H1 (cell line): Measurements from ENCODE around the gene CHST4. TPM values are rescaled to one million over a fixed set of nuclear protein-coding genes. Genes with fewer than 3 reads are reported as not detected.

ENCODE experiments used
- CTCF ChIA-PET: fragments of 300-600 bp; sonication (Branson Sonifier 250); formaldehyde crosslinking; loops from one replicate; lab custom pipeline; 2021; ENCODE audit not compliant: partially characterized antibody; lab: Charles Lee
- POLR2A ChIA-PET: fragments of 300-600 bp; sonication (Branson Sonifier 250); formaldehyde crosslinking; loops from one replicate; lab custom pipeline; 2021; ENCODE audit warnings: inconsistent platforms; ENCODE audit not compliant: partially characterized antibody; lab: Charles Lee
- DNase-seq, 2 experiments: peaks; one replicate each; pipeline versions ENCODE4 v3.0.0 to v3.0.0-alpha.2; 2010 to 2022; ENCODE audit warnings: low spot score in 2 of 2, low read depth in 1 of 2, mixed read lengths in 1 of 2
- FAIRE-seq: peaks from 2 replicates; lab custom pipeline; 2011; peaks lifted over from hg19 to GRCh38; lab: Jason Lieb, UNC
- H2AFZ ChIP-seq: 2 replicates; pipeline ENCODE4 v1.8.1; 2012; ENCODE audit warnings: low read length, inconsistent platforms
- H2AK5ac ChIP-seq: 2 replicates; pipeline ENCODE4 v1.6.1; 2013; ENCODE audit warnings: low read depth, low read length
- H2BK120ac ChIP-seq: replicated peaks from 2 replicates; pipeline ENCODE3; 2013; ENCODE audit warnings: low read depth, low read length, inconsistent platforms
- H2BK12ac ChIP-seq: 2 replicates; pipeline ENCODE4 v1.6.1; 2013; ENCODE audit warnings: low read depth, low read length
- H2BK15ac ChIP-seq: 2 replicates; pipeline ENCODE4 v1.6.1; 2013; ENCODE audit warnings: low read length
- H2BK20ac ChIP-seq: 2 replicates; pipeline ENCODE4 v1.6.1; 2013; ENCODE audit warnings: low read length
- H2BK5ac ChIP-seq: 2 replicates; pipeline ENCODE4 v1.6.1; 2013; ENCODE audit warnings: low read depth, low read length
- H3K14ac ChIP-seq: 2 replicates; pipeline ENCODE4 v1.6.1; 2013; ENCODE audit warnings: inconsistent platforms; ENCODE audit not compliant: insufficient read length
- H3K18ac ChIP-seq: 2 replicates; pipeline ENCODE4 v1.6.1; 2013; ENCODE audit warnings: low read length; ENCODE audit errors: extremely low read depth
- H3K23ac ChIP-seq: 2 replicates; pipeline ENCODE4 v1.6.1; 2013; ENCODE audit warnings: inconsistent platforms; ENCODE audit not compliant: insufficient read length
- H3K23me2 ChIP-seq: 2 replicates; pipeline ENCODE4 v1.6.1; 2013; ENCODE audit warnings: low read depth, low read length
- H3K27ac ChIP-seq: 2 replicates; pipeline ENCODE4 v1.6.1; 2011; ENCODE audit warnings: low read depth, low read length, inconsistent platforms
- H3K27me3 ChIP-seq, 4 experiments: replicated peaks in 1 of 4; 1 replicate in 1 of 4; 2 replicates in 3 of 4; pipeline versions ENCODE4 v1.6.1 to v1.8.1; 2011 to 2013; ENCODE audit warnings: low read length in 3 of 4, mild to moderate bottlenecking in 3 of 4, inconsistent platforms in 2 of 4, mixed read lengths in 2 of 4, moderate library complexity in 1 of 4; ENCODE audit not compliant: control insufficient read depth in 3 of 4, insufficient read depth in 3 of 4; ENCODE audit errors: extremely low read depth in 1 of 4
- H3K36me3 ChIP-seq, 4 experiments: 2 replicates each; pipeline versions ENCODE4 v1.6.1 to v1.8.1; 2011 to 2013; ENCODE audit warnings: mild to moderate bottlenecking in 4 of 4, low read length in 3 of 4, moderate library complexity in 2 of 4, control low read depth in 1 of 4, inconsistent platforms in 1 of 4; ENCODE audit not compliant: insufficient read depth in 4 of 4, control insufficient read depth in 2 of 4
- H3K4ac ChIP-seq: replicated peaks from 2 replicates; pipeline ENCODE3; 2013; ENCODE audit warnings: low read length, low read depth, mixed read lengths, inconsistent platforms; ENCODE audit not compliant: insufficient read length
- H3K4me1 ChIP-seq, 4 experiments: replicated peaks in 1 of 4; 1 replicate in 1 of 4; 2 replicates in 3 of 4; pipeline versions ENCODE4 v1.6.1 to v1.8.1; 2011 to 2013; ENCODE audit warnings: low read length in 3 of 4, inconsistent platforms in 2 of 4, mixed read lengths in 1 of 4; ENCODE audit not compliant: insufficient read depth in 4 of 4, control insufficient read depth in 3 of 4
- H3K4me2 ChIP-seq, 2 experiments: 2 replicates each; pipeline versions ENCODE4 v1.6.1 to v1.8.1; 2011 to 2013; ENCODE audit warnings: low read depth in 2 of 2, low read length in 2 of 2, control low read depth in 1 of 2, inconsistent platforms in 1 of 2, mild to moderate bottlenecking in 1 of 2; ENCODE audit not compliant: insufficient read depth in 1 of 2
- H3K4me3 ChIP-seq, 4 experiments: fragments of 200-600, 300-600 bp in 1 of 4; sonication (generic), shearing (Covaris generic), sonication (Bioruptor Twin) in 1 of 4; 2 replicates each; pipeline versions ENCODE4 v1.5.1 to v1.8.1; 2011 to 2016; ENCODE audit warnings: low read length in 4 of 4, low read depth in 3 of 4, control low read depth in 2 of 4, inconsistent platforms in 2 of 4, mild to moderate bottlenecking in 2 of 4, mixed read lengths in 1 of 4, moderate library complexity in 1 of 4; ENCODE audit not compliant: insufficient read depth in 2 of 4; ENCODE audit errors: extremely low read depth in 1 of 4
- H3K56ac ChIP-seq: replicated peaks from 2 replicates; pipeline ENCODE3; 2013; ENCODE audit warnings: low read depth, mild to moderate bottlenecking, mixed read lengths, low read length, inconsistent platforms; ENCODE audit not compliant: insufficient read length
- H3K79me1 ChIP-seq: 2 replicates; pipeline ENCODE4 v1.6.1; 2013; ENCODE audit warnings: low read depth, low read length, control low read depth
- H3K79me2 ChIP-seq, 2 experiments: 2 replicates each; pipeline versions ENCODE4 v1.6.1 to v1.8.1; 2012 to 2013; ENCODE audit warnings: low read length in 2 of 2, mild to moderate bottlenecking in 2 of 2, inconsistent platforms in 1 of 2; ENCODE audit not compliant: insufficient read depth in 2 of 2, control insufficient read depth in 1 of 2
- H3K9ac ChIP-seq, 4 experiments: replicated peaks in 1 of 4; 1 replicate in 1 of 4; 2 replicates in 3 of 4; pipeline versions ENCODE4 v1.6.1 to v1.8.1; 2011 to 2013; ENCODE audit warnings: low read depth in 3 of 4, low read length in 3 of 4, control low read depth in 2 of 4, mild to moderate bottlenecking in 2 of 4, moderate library complexity in 2 of 4, inconsistent platforms in 1 of 4; ENCODE audit errors: extremely low read depth in 1 of 4
- H3K9me3 ChIP-seq, 2 experiments: 2 replicates each; pipeline versions ENCODE4 v1.6.1 to v1.8.1; 2012 to 2013; ENCODE audit warnings: mild to moderate bottlenecking in 2 of 2, moderate library complexity in 2 of 2, control low read depth in 1 of 2, inconsistent platforms in 1 of 2, low read depth in 1 of 2, low read length in 1 of 2, mixed read lengths in 1 of 2; ENCODE audit not compliant: insufficient read depth in 2 of 2
- H4K20me1 ChIP-seq, 2 experiments: replicated peaks in 1 of 2; 2 replicates each; pipeline versions ENCODE3 to v1.8.1; 2011 to 2013; ENCODE audit warnings: inconsistent platforms in 2 of 2, low read length in 2 of 2, mild to moderate bottlenecking in 1 of 2; ENCODE audit not compliant: insufficient read depth in 2 of 2, control insufficient read depth in 1 of 2
- H4K5ac ChIP-seq: 2 replicates; pipeline ENCODE4 v1.6.1; 2013; ENCODE audit warnings: low read length, low read depth, mixed read lengths, inconsistent platforms; ENCODE audit not compliant: insufficient read length
- H4K8ac ChIP-seq: 2 replicates; pipeline ENCODE4 v1.8.0; 2013; ENCODE audit warnings: mild to moderate bottlenecking, moderate library complexity, low read length, inconsistent platforms; ENCODE audit not compliant: insufficient read depth; ENCODE audit errors: extremely low read depth
- H4K91ac ChIP-seq: replicated peaks from 2 replicates; pipeline ENCODE3; 2013; ENCODE audit warnings: low read length, mixed read lengths, inconsistent platforms; ENCODE audit not compliant: insufficient read length
- NANOG ChIP-seq: IDR thresholded peaks from 2 replicates; pipeline ENCODE4 v1.6.1; 2011; ENCODE audit warnings: low read length, low read depth, mild to moderate bottlenecking, inconsistent platforms; ENCODE audit not compliant: insufficient read depth, poor library complexity, severe bottlenecking
- SIRT6 ChIP-seq: IDR thresholded peaks from one replicate; pipeline ENCODE4 v1.7.1; 2012; ENCODE audit warnings: low read length, inconsistent platforms
- WGBS, 2 experiments: shearing (Covaris generic) in 1 of 2; methylation state at CpG; one replicate each; pipeline versions ENCODE4 v1.1.6 to v1.1.7; 2013 to 2015; ENCODE audit warnings: low lambda C conversion rate in 2 of 2, mixed read lengths in 2 of 2, inconsistent platforms in 1 of 2, low coverage in 1 of 2, missing lambda C conversion rate in 1 of 2; ENCODE audit not compliant: insufficient replicate concordance in 2 of 2, insufficient coverage in 1 of 2, insufficient read length in 1 of 2; ENCODE audit errors: extremely low coverage in 1 of 2, missing lambda C conversion rate in 1 of 2; 5-methylcytosine and 5-hydroxymethylcytosine counted together
- polyA plus RNA-seq, 7 experiments: library from polyadenylated mRNA; depleted of rRNA in 3 of 7; stranded (reverse) in 5 of 7; unstranded in 2 of 7; fragments of >200 nt in 5 of 7; fragments of 200-250 nt in 2 of 7; gene quantifications; 1 replicate in 5 of 7; 2 replicates in 1 of 7; 4 replicates in 1 of 7; pipeline versions ENCODE4 v1.2.1 to v1.2.3, GENCODE V29; 2011 to 2013; ENCODE audit warnings: missing spikeins in 2 of 7, mixed read lengths in 2 of 7
- total RNA-seq: library from RNA; stranded (reverse); fragmentation: NEBNext Ultra II Directional; extraction: Animal tissue kit (Norgen Biotek cat#: 25700); gene quantifications from 2 replicates; pipeline ENCODE4 v1.2.1, GENCODE V29; 2021

The CHST4 gene
- total and polyA plus RNA-seq, 2 of the 8 experiments (the other 6 are each of a cell fraction or from before 2014, with no cell fraction given), result 12.1 to 14.6 TPM

GRCh38 chr16:71514476-71514875 lies 11.8 kb upstream of the CHST4 start:
- Histone ChIP-seq H3K4me2 (no peak overlapping the region), H3K4ac (no peak overlapping the region), H4K91ac (no peak overlapping the region), H2BK12ac (no peak overlapping the region), H4K8ac (no peak overlapping the region), H2BK15ac (no peak overlapping the region), H3K56ac (no peak overlapping the region), H3K18ac (no peak overlapping the region), H2BK20ac (no peak overlapping the region), H4K20me1 (no peaks in the 10 kb centered on the region), H3K14ac (no peak overlapping the region), H3K9me3 (0 out of 4 replicates have a peak, but pooled peaks cover 0 to 2% of the 10 kb centered on the region in 2 experiments), H4K5ac (no peak overlapping the region), H3K36me3 (no peaks in the 10 kb centered on the region), H3K9ac (no peak overlapping the region), H3K4me1 (peaks cover 0 to 4% (median 1%) of the 10 kb centered on the region in 4 experiments; a peak in 4 of 7 replicates), H2BK5ac (no peak overlapping the region), H3K79me2 (no peaks in the 10 kb centered on the region), H3K23ac (no peak overlapping the region), H2AK5ac (no peak overlapping the region), H3K27me3 (no peaks in the 10 kb centered on the region), H2BK120ac (no peak overlapping the region), H3K79me1 (no peaks in the 10 kb centered on the region), H3K23me2 (no peaks in the 10 kb centered on the region), H3K4me3 (no peak overlapping the region), H2AFZ (no peak overlapping the region), H3K27ac (no peak overlapping the region)
- 94% methylated on average over 7 of the region's 7 CpGs; no CpG with 5 or more reads in 1 of the 2 experiments for WGBS, 2 experiments
- CTCF ChIA-PET, result interaction anchor here (0.6 to 2.5 kb wide), 2 partner anchors 15 to 1014 kb away, joined by 3 to 6 read pairs; no protein-coding TSS in a partner anchor
- POLR2A ChIA-PET, result interaction anchor here (0.6 kb wide), 1 partner anchor 12 kb away, joined by 3 read pairs; the partner anchor contains the start of gene CHST4
- DNase-seq, result no peak
- no peak for FAIRE-seq
- TF ChIP-seq NANOG, result no peak
- TF ChIP-seq SIRT6, result no peak
